K562 (cell line): ENCODE data around the gene PLAAT4. TPM values are rescaled to one million over a fixed set of nuclear protein-coding genes. Genes with fewer than 3 reads are reported as not detected.

Experiments used
- ATAC-seq: fragments of 200-7000 bp; cut with Tn5 transposase; 3 replicates; pipeline ENCODE4 v1.9.1; 2020; ENCODE audit warnings: moderate library complexity
- BruUV-seq: library from RNA; stranded (reverse); fragments of 400-500 nt; replicated peaks from 2 replicates; lab custom pipeline; 2021; lab: Mats Ljungman, UMichigan
- CTCF ChIA-PET: fragments of 300-600 bp; formaldehyde crosslinking; extraction: SDS; loops from one replicate; lab custom pipeline; 2021; ENCODE audit warnings: low intra/inter-chr PET ratio; lab: Yijun Ruan, JAX
- POLR2A ChIA-PET: fragments of 300-600, 350-650 bp; sonication (Branson Sonifier 250); formaldehyde crosslinking; extraction: SDS; loops from one replicate; lab custom pipeline; 2021; ENCODE audit warnings: antibody characterized with exemption, inconsistent platforms; lab: Yijun Ruan, JAX
- DNase-seq, 4 experiments: peaks; one replicate each; pipeline versions ENCODE4 v3.0.0 to v3.0.0-alpha.2; 2011 to 2018; ENCODE audit warnings: low spot score in 3 of 4, mixed read lengths in 3 of 4; ENCODE audit errors: extremely low read depth in 1 of 4
- FAIRE-seq: peaks from 2 replicates; lab custom pipeline; 2011; peaks lifted over from hg19 to GRCh38; lab: Jason Lieb, UNC
- H2AFZ ChIP-seq: 2 replicates; pipeline ENCODE4 v1.6.0; 2011; ENCODE audit warnings: low read depth, low read length, control low read depth, inconsistent platforms
- H3K27ac ChIP-seq: fragments of 200-600 bp; 3 replicates; pipeline ENCODE4 v1.8.0; 2011; ENCODE audit warnings: low read depth, mild to moderate bottlenecking, control low read depth, inconsistent platforms, low read length, moderate library complexity, mixed read lengths; ENCODE audit errors: extremely low read depth
- H3K27me3 ChIP-seq, 2 experiments: fragments of 300-600 bp in 1 of 2; 2 replicates in 1 of 2; 3 replicates in 1 of 2; pipeline versions ENCODE4 v1.6.0 to v1.8.0; 2011; ENCODE audit warnings: inconsistent platforms in 2 of 2, low read length in 2 of 2, mild to moderate bottlenecking in 1 of 2, mixed read lengths in 1 of 2, moderate library complexity in 1 of 2; ENCODE audit not compliant: control insufficient read depth in 2 of 2, insufficient read depth in 2 of 2
- H3K36me3 ChIP-seq: fragments of 300-600 bp; 3 replicates; pipeline ENCODE4 v1.8.0; 2011; ENCODE audit warnings: mild to moderate bottlenecking, low read length, inconsistent platforms; ENCODE audit not compliant: control insufficient read depth, insufficient read depth
- H3K4me1 ChIP-seq, 2 experiments: fragments of 200-600 bp in 1 of 2; replicated peaks in 1 of 2; 2 replicates in 1 of 2; 3 replicates in 1 of 2; pipeline versions ENCODE4 v1.5.1 to v1.8.0; 2011; ENCODE audit warnings: inconsistent platforms in 2 of 2, low read length in 2 of 2, mild to moderate bottlenecking in 1 of 2, mixed read lengths in 1 of 2, moderate library complexity in 1 of 2; ENCODE audit not compliant: control insufficient read depth in 2 of 2, insufficient read depth in 2 of 2
- H3K4me2 ChIP-seq: 2 replicates; pipeline ENCODE4 v1.6.1; 2011; ENCODE audit warnings: low read length, control low read depth, inconsistent platforms, mixed read lengths; ENCODE audit not compliant: insufficient read depth
- H3K4me3 ChIP-seq: fragments of 200-600 bp; sonication (generic), shearing (Covaris generic); 2 replicates; pipeline ENCODE4 v1.5.1; 2016; ENCODE audit warnings: control low read depth, inconsistent platforms
- H3K79me2 ChIP-seq: fragments of 200-600 bp; 3 replicates; pipeline ENCODE4 v1.8.0; 2011; ENCODE audit warnings: low read length, inconsistent platforms; ENCODE audit not compliant: control insufficient read depth, insufficient read depth
- H3K9ac ChIP-seq, 2 experiments: 2 replicates each; pipeline versions ENCODE4 v1.6.0 to v1.6.1; 2011; ENCODE audit warnings: low read depth in 2 of 2, low read length in 2 of 2, control low read depth in 1 of 2, inconsistent platforms in 1 of 2, mild to moderate bottlenecking in 1 of 2, mixed read lengths in 1 of 2; ENCODE audit not compliant: insufficient read depth in 1 of 2
- H3K9me1 ChIP-seq: one replicate; pipeline ENCODE4 v1.6.0; 2011; ENCODE audit warnings: inconsistent platforms, mild to moderate bottlenecking, low read length, moderate library complexity; ENCODE audit not compliant: control insufficient read depth, insufficient read depth
- H3K9me3 ChIP-seq: replicated peaks from 2 replicates; pipeline ENCODE4 v1.5.1; 2011; ENCODE audit warnings: low read depth, low read length, inconsistent platforms; ENCODE audit not compliant: control insufficient read depth, insufficient read depth
- H4K20me1 ChIP-seq: replicated peaks from 2 replicates; pipeline ENCODE4 v1.6.1; 2011; ENCODE audit warnings: low read length, inconsistent platforms, mixed read lengths; ENCODE audit not compliant: control insufficient read depth, insufficient read depth
- FOXK1 ChIP-seq: sonication (generic); formaldehyde crosslinking; IDR thresholded peaks from 2 replicates; pipeline ENCODE4 v1.8.0; 2022; ENCODE audit warnings: missing genetic modification reagents, mild to moderate bottlenecking, borderline replicate concordance
- NFIX ChIP-seq: fragments of 250-450 bp; sonication (Bioruptor Pico); IDR thresholded peaks from 2 replicates; pipeline ENCODE4 v1.4.0; 2020; ENCODE audit warnings: low read depth, mild to moderate bottlenecking, moderate library complexity
- SPI1 ChIP-seq: IDR thresholded peaks from 2 replicates; pipeline ENCODE4 v1.6.1; 2011; ENCODE audit warnings: low read depth, low read length, control low read depth, borderline replicate concordance
- XRCC5 ChIP-seq: fragments of 200-400 bp; formaldehyde crosslinking; IDR thresholded peaks from 2 replicates; pipeline ENCODE4 v1.6.1; 2017; ENCODE audit warnings: low read depth, mild to moderate bottlenecking, low read length
- ZNF592 ChIP-seq: fragments of 450-650 bp; IDR thresholded peaks from 2 replicates; pipeline ENCODE4 v1.6.1; 2017; ENCODE audit warnings: antibody characterized with exemption, mild to moderate bottlenecking
- WGBS: fragments of 100-300 bp; shearing (Covaris generic); methylation state at CpG from one replicate; pipeline ENCODE4 v1.1.6; 2016; ENCODE audit warnings: low coverage, mixed read lengths; ENCODE audit not compliant: insufficient coverage; ENCODE audit errors: missing lambda C conversion rate; 5-methylcytosine and 5-hydroxymethylcytosine counted together
- in situ Hi-C: fragments of 300-500 bp; cut with MboI; formaldehyde crosslinking; loops from 4 replicates; pipeline ENCODE4 v1.15.0; 2018; ENCODE audit warnings: inconsistent platforms, mixed read lengths
- intact Hi-C: fragments of 100-400 bp; cut with micrococcal nuclease; formaldehyde crosslinking; loops from 2 replicates; pipeline ENCODE4 v1.14.2; 2022
- polyA plus RNA-seq, 8 experiments: library from polyadenylated mRNA; depleted of rRNA in 4 of 8; stranded (reverse) in 5 of 8; unstranded in 3 of 8; fragments of >200 nt; fragmentation: Nextera tagmentation in 2 of 8; fragmentation: Illumina TruSeq in 1 of 8; extraction: Ambion mirVana in 2 of 8; extraction: Trizol in 1 of 8; gene quantifications; 2 replicates each; pipeline versions ENCODE4 v1.2.1 to v1.2.3, GENCODE V29; 2011 to 2014; ENCODE audit warnings: inconsistent platforms in 1 of 8, missing spikeins in 1 of 8
- total RNA-seq, 7 experiments: library from RNA; depleted of rRNA in 6 of 7; stranded (reverse); fragments of >200 nt in 6 of 7; fragmentation: Illumina TruSeq in 2 of 7; extraction: Trizol in 2 of 7; gene quantifications; 2 replicates each; pipeline versions ENCODE4 v1.2.1 to v1.2.3, GENCODE V29; 2011 to 2021; ENCODE audit warnings: low replicate concordance in 1 of 7
- TF ChIP-seq, protein P1 (sequence below), 2 experiments: IDR thresholded peaks; 2 replicates each; pipeline ENCODE4 v1.6.1; 2011; ENCODE audit warnings: borderline replicate concordance in 1 of 2, control low read depth in 1 of 2, low read depth in 1 of 2, low read length in 1 of 2, mild to moderate bottlenecking in 1 of 2, mixed read lengths in 1 of 2, moderate library complexity in 1 of 2; ENCODE audit not compliant: insufficient read depth in 1 of 2, insufficient read length in 1 of 2, poor library complexity in 1 of 2, severe bottlenecking in 1 of 2; ENCODE audit errors: extremely low read depth in 1 of 2

PLAAT4 gene
- total and polyA plus RNA-seq, 9 of the 15 experiments (the other 6 are each of a cell fraction or from before 2014, with no cell fraction given): 0.54 to 3.0 (median 1.3) TPM; not detected in 1

DNA sequence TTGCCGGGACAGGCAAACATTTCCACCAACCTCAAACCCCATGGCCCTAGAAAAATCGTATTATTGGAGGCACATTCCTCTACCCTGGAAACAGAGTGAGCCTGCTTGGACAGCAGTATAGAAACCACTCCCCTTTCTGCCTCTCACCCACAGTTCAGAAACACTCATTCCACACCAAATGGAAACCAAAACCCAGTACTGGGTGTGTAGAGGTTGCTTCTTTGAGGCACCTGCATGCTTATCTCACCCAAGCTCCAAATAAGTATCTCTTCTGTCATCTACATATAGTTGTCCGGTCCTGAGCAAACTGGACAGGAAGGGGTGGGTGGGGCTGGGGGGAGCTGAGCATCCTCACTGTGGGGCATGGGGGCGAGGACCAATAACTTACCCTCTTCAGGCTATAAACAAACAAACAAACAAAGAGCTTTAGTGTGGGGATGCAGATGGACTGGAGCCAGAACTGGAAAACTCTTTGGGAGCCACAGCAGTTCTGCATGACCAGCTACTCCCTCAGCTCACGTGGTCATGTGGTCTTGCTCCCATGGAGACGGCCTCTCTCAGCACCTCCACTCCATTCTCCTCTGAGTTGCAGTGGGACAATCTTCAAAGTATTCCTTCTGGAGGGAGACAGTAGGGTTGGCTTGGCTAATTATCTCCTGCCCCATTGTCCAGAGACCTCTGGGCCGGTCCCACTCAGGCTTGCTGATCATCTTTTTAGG, 27.6 kb downstream of the PLAAT4 start (continued):
- TF ChIP-seq ZNF592 (no peak), NFIX (CRISPR knock-in tag) (no peak)

- no TSS peak for BruUV-seq
- POLR2A ChIA-PET: no interaction called here
These were observed 28.3 kb downstream of the PLAAT4 start for GRCh38 chr11:63564784-63565350.

More at GRCh38 chr11:63564784-63565350, 28.3 kb downstream of the PLAAT4 start:
- Histone ChIP-seq H3K9ac (no peak overlapping the region), H3K9me1 (no peaks in the 10 kb centered on the region), H3K9me3 (no peaks in the 10 kb centered on the region), H3K27ac (no peak overlapping the region), H3K27me3 (no peaks in the 10 kb centered on the region), H4K20me1 (no peaks in the 10 kb centered on the region), H2AFZ (peak overlapping the region; percentile 48; the same call in 1 of the 2 replicates), H3K36me3 (no peaks in the 10 kb centered on the region), H3K4me2 (no peak overlapping the region), H3K79me2 (no peaks in the 10 kb centered on the region), H3K4me1 (peaks cover 24 to 43% of the 10 kb centered on the region in 2 experiments), H3K4me3 (no peak overlapping the region)
- 38% methylated on average over 4 of the region's 4 CpGs for WGBS
- TF ChIP-seq SPI1: peak; percentile 93
- TF ChIP-seq XRCC5: no peak
- TF ChIP-seq FOXK1 (CRISPR knock-in tag): peak; percentile 47; the same call in 1 of the 2 replicates
- TF ChIP-seq, protein P1, sequence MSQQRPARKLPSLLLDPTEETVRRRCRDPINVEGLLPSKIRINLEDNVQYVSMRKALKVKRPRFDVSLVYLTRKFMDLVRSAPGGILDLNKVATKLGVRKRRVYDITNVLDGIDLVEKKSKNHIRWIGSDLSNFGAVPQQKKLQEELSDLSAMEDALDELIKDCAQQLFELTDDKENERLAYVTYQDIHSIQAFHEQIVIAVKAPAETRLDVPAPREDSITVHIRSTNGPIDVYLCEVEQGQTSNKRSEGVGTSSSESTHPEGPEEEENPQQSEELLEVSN (IDR thresholded peaks at IDR 0.05; ENCODE audit: borderline replicate concordance in 1 of 2, extremely low read depth in 1 of 2, insufficient read depth in 1 of 2, insufficient read length in 1 of 2, low read depth in 1 of 2, low read length in 1 of 2, poor library complexity in 1 of 2, severe bottlenecking in 1 of 2): no peak
- FAIRE-seq: no peak
- DNase-seq: no peak
- intact Hi-C loops: loop anchor here (5.0 kb wide), 1 partner anchor 58 kb away; the partner anchor contains the start of gene LGALS12
- CTCF ChIA-PET: no interaction called here
- no peak for ATAC-seq
- in situ Hi-C loops: no loop called here
